HG02970 (cell line): Measurements from ENCODE around the gene CREB5.

Source experiments
- ATAC-seq: cut with Tn5 transposase; IDR thresholded peaks from one replicate; pipeline ENCODE4 v1.9.1; 2021; ENCODE audit warnings: mild to moderate bottlenecking, moderate library complexity, moderate number of reproducible peaks; ENCODE audit not compliant: unreplicated experiment, low FRiP score

CREB5 gene

GRCh38 chr7:28626624-28627262, 214.4 kb downstream of the CREB5 start:
- ATAC-seq: no peak

- ATAC-seq: no peak
Observed at GRCh38 chr7:28627263-28627653, 214.9 kb downstream of the CREB5 start.

DNA sequence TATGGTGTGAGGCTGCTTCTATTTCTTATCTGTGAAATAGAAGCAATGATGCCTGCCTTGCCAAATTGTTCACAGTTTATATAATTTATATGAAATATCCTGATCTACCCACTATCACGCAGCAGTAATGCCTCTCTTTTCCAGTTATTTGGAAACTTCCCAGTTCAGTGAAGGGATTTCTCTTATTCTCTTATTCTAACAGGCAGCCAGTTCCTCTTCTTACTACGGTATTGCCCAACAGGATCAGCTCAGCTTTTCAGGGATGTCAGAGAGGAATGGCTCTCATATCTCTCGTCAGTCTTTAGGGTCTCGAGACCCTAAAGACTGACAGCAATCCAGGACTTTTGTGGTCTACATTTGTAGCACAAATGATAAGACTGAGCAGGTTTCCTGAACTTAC, 215.6 kb downstream of the CREB5 start:
- no peak for ATAC-seq

DNA sequence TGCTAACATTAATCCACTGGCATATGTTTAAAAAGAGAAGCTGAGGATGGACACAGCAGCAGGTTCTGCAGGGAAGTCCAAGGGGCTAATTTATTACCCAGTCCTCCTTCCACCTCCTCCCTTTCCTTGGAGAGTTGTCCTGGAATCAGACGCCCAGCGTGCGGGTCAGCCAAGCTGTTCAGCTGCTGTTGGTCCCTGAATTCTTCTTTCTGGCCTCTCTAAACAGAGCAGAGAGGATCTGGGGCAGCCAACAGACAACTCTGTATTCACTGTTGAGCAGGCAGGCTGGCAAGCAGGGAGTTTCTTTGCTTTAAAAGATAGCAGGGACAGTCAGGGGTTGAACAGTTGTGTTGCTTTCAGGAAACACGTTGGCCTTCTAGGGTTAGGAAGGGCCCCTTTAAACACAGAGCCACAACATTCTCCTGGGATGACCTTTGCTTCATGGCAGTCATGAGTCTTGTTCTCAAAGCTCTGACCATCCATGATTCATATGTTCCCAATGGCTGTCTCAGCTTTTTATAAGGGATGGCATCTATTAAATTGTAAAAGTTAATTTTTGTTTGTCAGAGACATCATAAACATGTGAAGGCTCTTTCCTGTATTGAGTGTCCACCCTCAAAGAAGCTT, 217.0 kb downstream of the CREB5 start:
- ATAC-seq: no peak

DNA sequence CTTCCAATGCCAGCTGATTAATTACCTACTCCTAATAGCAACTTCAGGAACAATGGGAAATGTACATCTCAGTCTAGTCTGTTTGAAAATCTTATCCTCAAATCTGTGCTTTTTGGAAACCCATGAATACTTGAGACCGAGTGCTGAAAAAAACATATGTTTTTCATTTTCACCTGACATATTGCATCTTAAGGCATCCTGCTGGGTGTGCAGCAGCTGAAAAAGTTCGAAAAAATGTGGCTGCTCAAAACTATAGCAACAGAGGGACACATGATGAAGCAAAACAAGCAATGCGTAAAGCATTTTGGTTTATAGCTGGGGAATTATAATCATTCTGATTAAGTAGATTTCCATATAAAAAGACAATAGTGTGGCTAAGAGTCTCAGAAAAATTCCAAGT, 218.0 kb downstream of the CREB5 start:
- no peak for ATAC-seq

DNA sequence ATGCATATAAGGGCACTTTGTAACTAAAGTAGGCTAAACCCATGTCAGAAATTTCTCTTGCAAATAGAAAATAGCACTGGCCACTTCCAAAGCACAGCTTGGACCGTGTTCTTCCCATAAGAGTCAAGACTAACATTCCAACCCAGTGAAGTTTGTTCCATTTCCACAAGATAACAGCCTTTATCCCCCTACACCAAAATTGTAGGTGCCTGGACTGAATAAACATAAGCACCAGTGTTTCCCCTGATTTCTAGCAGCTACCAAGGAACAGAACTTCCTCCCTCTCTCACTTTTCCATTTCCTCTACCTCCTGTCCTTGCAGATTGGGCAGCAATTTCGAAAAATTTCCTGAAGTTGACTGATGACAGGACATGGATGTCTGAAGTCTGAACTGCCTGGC, 219.7 kb downstream of the CREB5 start:
- no peak for ATAC-seq

- ATAC-seq: no peak
Observed at GRCh38 chr7:28638914-28639313, 226.6 kb downstream of the CREB5 start.

DNA sequence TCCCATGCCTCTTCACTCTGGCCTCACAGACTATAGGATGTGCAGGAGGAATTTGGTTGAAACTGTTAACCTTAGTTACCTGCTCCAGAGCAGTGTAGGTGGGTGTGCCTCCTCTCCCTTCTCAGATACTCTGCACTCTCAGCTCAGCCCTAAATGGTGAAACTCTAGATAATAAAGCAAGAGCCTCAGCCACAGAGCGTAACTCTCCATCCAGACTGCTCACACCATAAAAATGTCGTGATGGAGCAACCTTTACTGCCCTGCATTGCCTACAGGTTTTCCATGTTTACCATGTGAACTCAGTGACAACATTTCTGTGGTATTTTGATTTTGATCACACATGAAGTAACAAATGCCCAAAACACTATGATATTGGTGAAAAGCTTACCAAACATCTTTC, 227.7 kb downstream of the CREB5 start:
- no peak for ATAC-seq

GRCh38 chr7:28641752-28642545, 229.6 kb downstream of the CREB5 start:
- ATAC-seq: no peak

DNA sequence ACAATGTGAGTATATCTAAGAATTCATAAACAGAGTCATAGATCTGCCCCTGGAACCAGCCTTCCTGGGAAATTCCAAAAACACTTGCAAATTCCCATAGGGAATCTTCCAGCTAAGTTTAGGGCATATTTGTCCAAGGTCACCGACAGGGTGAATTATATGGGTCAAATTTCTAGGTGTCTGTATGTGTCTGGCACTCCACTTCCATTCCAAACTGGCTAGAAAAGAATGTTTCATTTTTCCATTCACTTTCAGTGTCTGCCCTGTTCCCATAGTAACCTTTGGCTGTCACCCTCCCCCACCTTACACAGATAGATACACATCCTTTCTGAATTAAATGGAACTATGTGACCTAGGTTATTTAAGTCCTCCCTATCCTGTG, 230.9 kb downstream of the CREB5 start:
- ATAC-seq: no peak

DNA sequence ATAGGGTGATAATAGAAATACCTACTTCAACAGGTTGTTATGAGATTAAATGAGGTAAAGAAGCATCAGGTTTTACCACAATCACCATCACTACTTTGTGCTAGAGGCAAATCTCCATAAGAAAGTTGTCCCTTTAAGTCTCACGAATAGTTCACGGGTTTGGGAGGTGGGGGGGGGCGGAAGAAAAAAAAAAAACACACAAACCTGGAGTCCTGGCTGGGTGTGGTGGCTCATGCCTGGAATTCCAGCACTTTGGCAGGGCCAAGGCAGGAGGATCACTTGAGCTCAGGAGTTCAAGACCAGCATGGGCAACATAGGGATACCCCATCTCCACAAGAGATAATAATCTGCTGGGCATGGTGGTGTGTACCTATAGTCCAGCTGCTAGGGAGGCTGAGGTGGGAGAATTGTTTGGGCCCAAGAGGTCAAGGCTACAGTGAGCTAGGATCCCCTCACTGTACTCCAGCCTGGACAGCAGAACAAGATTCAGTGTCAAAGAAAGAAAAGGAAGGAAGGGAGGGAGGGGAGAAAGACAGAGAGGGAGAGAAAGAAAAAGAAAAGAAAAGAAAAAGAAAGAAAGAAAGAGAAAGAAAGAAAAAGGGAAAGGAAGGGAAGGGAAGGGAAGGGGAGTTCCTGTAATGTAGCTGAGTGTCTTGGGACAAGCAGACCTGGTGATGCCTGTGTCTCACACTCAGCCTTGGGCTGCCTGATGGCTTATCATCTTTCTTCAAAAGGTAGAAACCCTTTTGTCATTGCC, 231.4 kb downstream of the CREB5 start:
- ATAC-seq: no peak

- no peak for ATAC-seq
Observed at GRCh38 chr7:28645866-28646265, 233.5 kb downstream of the CREB5 start.

DNA sequence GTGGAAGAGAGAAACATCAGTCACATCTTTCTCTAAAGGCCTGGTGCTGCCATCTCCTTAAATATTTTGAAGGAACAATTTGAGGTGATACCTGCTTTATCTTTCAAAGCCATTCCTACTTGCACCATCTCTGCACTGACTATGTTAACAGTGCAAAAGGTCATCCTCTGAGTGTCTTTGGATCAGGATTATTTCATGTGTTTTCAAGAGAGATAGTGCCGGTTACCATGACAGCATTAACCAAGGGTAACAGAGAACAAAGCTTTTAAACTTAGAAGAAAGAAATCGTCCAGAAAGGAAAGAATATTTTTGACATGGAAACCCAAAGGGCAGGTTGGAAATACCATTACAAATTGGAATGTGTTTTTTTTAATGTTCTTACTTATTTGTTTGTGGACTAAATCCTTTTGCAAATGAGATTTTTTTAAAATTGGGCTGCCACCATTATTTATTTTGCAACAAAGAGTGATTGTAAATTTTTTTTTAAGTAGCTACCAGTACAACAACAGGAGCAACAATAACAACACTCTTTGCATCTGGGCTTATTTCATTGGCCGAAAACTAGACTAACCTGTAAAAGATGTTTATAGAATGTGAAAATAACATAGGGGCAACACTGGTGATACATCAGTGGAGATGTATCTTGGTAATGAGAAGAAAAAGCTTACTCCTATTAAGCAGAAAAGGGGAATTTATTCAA, 234.2 kb downstream of the CREB5 start:
- no peak for ATAC-seq

- no peak for ATAC-seq
Observed at GRCh38 chr7:28647076-28647421, 234.7 kb downstream of the CREB5 start.

DNA sequence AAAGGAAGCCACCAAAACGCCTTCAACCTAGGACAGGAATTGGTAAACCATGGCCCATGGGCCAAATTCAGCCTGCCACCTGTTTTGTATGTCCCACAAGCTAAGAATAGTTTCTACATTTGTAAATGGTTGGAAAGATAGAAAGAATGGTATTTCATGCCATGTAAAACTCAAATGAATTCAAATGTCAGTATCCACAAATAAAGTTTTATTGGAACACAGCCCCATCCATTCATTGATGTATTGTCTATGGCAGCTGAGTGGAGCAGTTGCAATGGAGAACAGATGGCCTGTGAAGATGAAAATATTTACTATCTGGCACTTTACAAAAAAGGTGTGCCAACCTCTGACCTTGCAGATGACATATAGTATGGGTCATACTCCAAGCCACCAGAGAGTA, 236.9 kb downstream of the CREB5 start:
- ATAC-seq: no peak

DNA sequence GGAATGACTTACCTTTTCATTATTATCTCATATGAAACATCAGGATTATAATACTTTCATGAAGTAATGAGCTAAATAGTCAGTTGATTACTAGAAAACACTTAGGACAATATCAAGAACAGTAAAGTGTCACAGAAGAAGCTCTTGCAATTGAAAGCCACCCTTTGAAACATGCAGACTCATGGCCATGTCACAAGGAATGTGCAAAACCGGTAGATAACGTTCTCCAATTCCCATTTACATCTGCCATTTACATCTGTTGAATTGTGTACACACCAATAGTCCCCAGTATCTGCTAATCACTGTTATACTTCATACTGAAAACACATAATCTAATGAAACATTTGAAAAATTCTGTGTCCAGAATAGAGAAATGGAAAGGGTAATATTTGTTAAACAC, 237.5 kb downstream of the CREB5 start:
- ATAC-seq: no peak

GRCh38 chr7:28654110-28654509, 241.8 kb downstream of the CREB5 start:
- no peak for ATAC-seq

GRCh38 chr7:28656529-28656928, 244.2 kb downstream of the CREB5 start:
- no peak for ATAC-seq

DNA sequence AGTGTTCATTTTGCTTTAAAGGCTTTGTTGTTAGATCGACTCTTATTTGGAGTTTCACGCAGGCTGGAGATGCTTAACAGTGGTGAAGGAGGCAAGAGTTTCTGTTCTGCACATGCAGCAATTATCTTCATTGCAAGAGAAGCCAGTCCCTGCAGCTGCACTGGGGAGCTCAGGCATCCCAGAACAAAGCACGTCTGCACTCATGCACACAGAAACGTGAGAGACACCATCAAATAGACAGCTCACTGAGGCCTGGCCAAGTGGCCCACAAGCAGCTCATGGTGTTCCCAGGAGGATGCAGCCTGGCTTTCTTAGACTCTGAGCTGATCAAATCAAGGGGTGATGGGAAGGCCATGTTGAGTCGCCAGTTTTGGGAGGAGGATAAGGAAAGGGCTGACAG, 246.1 kb downstream of the CREB5 start:
- no peak for ATAC-seq

DNA sequence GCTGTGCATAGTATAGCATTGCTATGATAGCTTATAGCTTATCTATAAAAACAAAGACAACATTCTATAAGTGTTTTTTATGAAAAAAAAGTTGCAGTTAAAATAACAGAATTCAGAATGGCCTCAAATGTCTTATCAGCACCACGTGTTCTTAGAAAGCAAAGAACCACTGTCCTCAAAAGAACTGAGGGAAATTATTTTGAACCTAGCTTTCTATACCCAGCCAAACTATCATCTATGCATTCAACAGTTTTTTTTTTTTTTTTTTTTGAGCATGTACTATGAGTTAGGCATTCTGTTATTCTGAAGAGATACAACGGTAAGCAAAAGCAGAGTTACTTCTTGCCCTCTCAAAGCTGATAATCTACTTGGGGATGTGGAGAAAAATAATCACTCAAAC, 247.8 kb downstream of the CREB5 start:
- ATAC-seq: no peak
